HG03039 (cell line): ENCODE data around the gene ZNF484.
A peak's percentile ranks its signal among the peaks of the same experiment; 100 is the strongest.
"Not testable (repeated sequence)": the region's sequence is repeated elsewhere in the genome, so short reads cannot be mapped to it uniquely, and the experiment has no call there.

Experiments
- ATAC-seq: cut with Tn5 transposase; IDR thresholded peaks from one replicate; pipeline ENCODE4 v1.9.1; 2021; ENCODE audit warnings: mild to moderate bottlenecking, moderate library complexity; ENCODE audit not compliant: unreplicated experiment

The ZNF484 gene

GRCh38 chr9:92877531-92878430 lies at the start of gene ZNF484:
Gene ZNF484 (minus strand): TSS chr9:92878038. CDS start chr9:92875029, 3,009 bp downstream.
- peak; percentile 99 for ATAC-seq

- ATAC-seq, result no peak
These were observed 42.6 kb upstream of the ZNF484 start for GRCh38 chr9:92920437-92920836.

GRCh38 chr9:92917176-92917800 lies 39.5 kb upstream of the ZNF484 start:
- ATAC-seq, result no peak

GRCh38 chr9:92911511-92912475 lies 34.0 kb upstream of the ZNF484 start:
- no peak for ATAC-seq

- not testable (repeated sequence) for ATAC-seq
These were observed 27.3 kb upstream of the ZNF484 start for GRCh38 chr9:92905137-92905536.

GRCh38 chr9:92897323-92897722 lies 19.5 kb upstream of the ZNF484 start:
- ATAC-seq, result no peak

- no peak for ATAC-seq
These were observed 18.1 kb upstream of the ZNF484 start for GRCh38 chr9:92895812-92896436.

- no peak for ATAC-seq
These were observed 17.0 kb upstream of the ZNF484 start for GRCh38 chr9:92894711-92895362.

- ATAC-seq, result not testable (repeated sequence)
These were observed 16.2 kb upstream of the ZNF484 start for GRCh38 chr9:92893916-92894610.

- ATAC-seq, result not testable (repeated sequence)
These were observed 14.4 kb upstream of the ZNF484 start for GRCh38 chr9:92892276-92892675.

GRCh38 chr9:92890761-92891160 lies 12.9 kb upstream of the ZNF484 start:
- ATAC-seq, result no peak

GRCh38 chr9:92887880-92888338 lies 10.1 kb upstream of the ZNF484 start:
- ATAC-seq, result no peak

- ATAC-seq, result not testable (repeated sequence)
These were observed 9.2 kb upstream of the ZNF484 start for GRCh38 chr9:92886846-92887610.

- not testable (repeated sequence) for ATAC-seq
These were observed 6.0 kb upstream of the ZNF484 start for GRCh38 chr9:92883666-92884405.

- ATAC-seq, result no peak
These were observed 4.4 kb upstream of the ZNF484 start for GRCh38 chr9:92882276-92882675.

- ATAC-seq, result no peak
These were observed 2.5 kb downstream of the ZNF484 start for GRCh38 chr9:92875373-92875772.

GRCh38 chr9:92870289-92870688 lies 7.5 kb downstream of the ZNF484 start:
- no peak for ATAC-seq

GRCh38 chr9:92866600-92866999 lies 11.2 kb downstream of the ZNF484 start:
- not testable (repeated sequence) for ATAC-seq
